HepG2 (cell line): ENCODE measurements around the gene MAGI1. TPM values are rescaled to one million over a fixed set of nuclear protein-coding genes. Genes with fewer than 3 reads are reported as not detected.
A peak's percentile ranks its signal among the peaks of the same experiment; 100 is the strongest.

Experiments used
- ERF ChIP-seq: IDR thresholded peaks from 2 replicates; pipeline ENCODE4 v1.6.1; 2018; ENCODE audit warnings: missing biosample characterization, missing genetic modification reagents
- EZH2 ChIP-seq: conservative IDR thresholded peaks from 2 replicates; pipeline ENCODE4 v1.6.1; 2012; ENCODE audit warnings: mild to moderate bottlenecking, low read depth, low read length, moderate library complexity
- GFI1 ChIP-seq: sonication (generic); formaldehyde crosslinking; IDR thresholded peaks from 2 replicates; pipeline ENCODE4 v1.5.0; 2020; ENCODE audit warnings: missing genetic modification reagents, mild to moderate bottlenecking, borderline replicate concordance
- HMGXB4 ChIP-seq, 2 experiments: sonication (generic) in 1 of 2; formaldehyde crosslinking in 1 of 2; IDR thresholded peaks; 2 replicates each; pipeline versions ENCODE4 v1.4.0 to v1.6.1; 2018 to 2020; ENCODE audit warnings: missing genetic modification reagents in 2 of 2, borderline replicate concordance in 1 of 2, low read depth in 1 of 2, mild to moderate bottlenecking in 1 of 2, missing biosample characterization in 1 of 2
- JDP2 ChIP-seq: sonication (generic); formaldehyde crosslinking; IDR thresholded peaks from 2 replicates; pipeline ENCODE4 v1.8.1; 2022; ENCODE audit warnings: missing genetic modification reagents, borderline replicate concordance
- MEIS2 ChIP-seq: sonication (generic); formaldehyde crosslinking; IDR thresholded peaks from 2 replicates; pipeline ENCODE4 v1.9.0; 2021; ENCODE audit warnings: mild to moderate bottlenecking, missing genetic modification reagents
- RBAK ChIP-seq: sonication (generic); formaldehyde crosslinking; IDR thresholded peaks from 2 replicates; pipeline ENCODE4 v1.5.1; 2020; ENCODE audit warnings: mild to moderate bottlenecking, missing genetic modification reagents
- SMAD9 ChIP-seq: sonication (generic); formaldehyde crosslinking; IDR thresholded peaks from 2 replicates; pipeline ENCODE4 v1.5.1; 2020; ENCODE audit warnings: mild to moderate bottlenecking, missing genetic modification reagents
- TAF15 ChIP-seq: fragments of 200-400 bp; formaldehyde crosslinking; IDR thresholded peaks from one replicate; pipeline ENCODE4 v1.6.1; 2018; ENCODE audit warnings: mild to moderate bottlenecking, low read depth, low read length; ENCODE audit not compliant: poor library complexity, severe bottlenecking
- ZFX ChIP-seq: sonication (generic); formaldehyde crosslinking; IDR thresholded peaks from 2 replicates; pipeline ENCODE4 v1.4.0; 2020; ENCODE audit warnings: mild to moderate bottlenecking, low read depth, missing genetic modification reagents, moderate library complexity
- ZHX2 ChIP-seq, 2 experiments: sonication (generic) in 1 of 2; formaldehyde crosslinking in 1 of 2; IDR thresholded peaks; 2 replicates each; pipeline versions ENCODE4 v1.6.1 to v1.9.0; 2014 to 2022; ENCODE audit warnings: antibody characterized with exemption in 1 of 2, borderline replicate concordance in 1 of 2, inconsistent platforms in 1 of 2, low read depth in 1 of 2, missing genetic modification reagents in 1 of 2
- ZNF18 ChIP-seq: sonication (generic); formaldehyde crosslinking; IDR thresholded peaks from 2 replicates; pipeline ENCODE4 v1.8.0; 2022; ENCODE audit warnings: mild to moderate bottlenecking, missing genetic modification reagents; ENCODE audit not compliant: insufficient replicate concordance
- ZNF224 ChIP-seq: sonication (generic); formaldehyde crosslinking; IDR thresholded peaks from 2 replicates; pipeline ENCODE4 v1.5.0; 2020; ENCODE audit warnings: mild to moderate bottlenecking, missing genetic modification reagents
- ZNF275 ChIP-seq: sonication (generic); formaldehyde crosslinking; IDR thresholded peaks from 2 replicates; pipeline ENCODE4 v1.8.0; 2022; ENCODE audit warnings: missing genetic modification reagents, mild to moderate bottlenecking, inconsistent platforms, borderline replicate concordance
- ZNF501 ChIP-seq: sonication (generic); formaldehyde crosslinking; IDR thresholded peaks from 2 replicates; pipeline ENCODE4 v1.5.1; 2020; ENCODE audit warnings: mild to moderate bottlenecking, moderate library complexity, missing genetic modification reagents
- ZNF513 ChIP-seq: sonication (generic); formaldehyde crosslinking; conservative IDR thresholded peaks from 2 replicates; pipeline ENCODE4 v1.5.0; 2020; ENCODE audit warnings: missing genetic modification reagents
- ZNF883 ChIP-seq: sonication (generic); formaldehyde crosslinking; IDR thresholded peaks from 2 replicates; pipeline ENCODE4 v1.5.1; 2020; ENCODE audit warnings: mild to moderate bottlenecking, missing genetic modification reagents; ENCODE audit errors: not compliant biosample characterization
- polyA plus RNA-seq, 8 experiments: library from polyadenylated mRNA; depleted of rRNA in 3 of 8; stranded (reverse) in 7 of 8; unstranded in 1 of 8; fragments of >200 nt; fragmentation: Illumina TruSeq in 4 of 8; extraction: Trizol in 4 of 8; gene quantifications; 2 replicates each; pipeline versions ENCODE4 v1.2.1 to v1.2.3, GENCODE V29; 2011 to 2016; ENCODE audit warnings: low read depth in 4 of 8, missing spikeins in 1 of 8, mixed read lengths in 1 of 8; ENCODE audit not compliant: insufficient read depth in 1 of 8
- total RNA-seq, 5 experiments: library from RNA; depleted of rRNA; stranded (reverse); fragments of >200 nt; fragmentation: Illumina TruSeq; extraction: Trizol; gene quantifications; 2 replicates each; pipeline ENCODE4 v1.2.3, GENCODE V29; 2016; ENCODE audit warnings: low read depth in 1 of 5

Gene MAGI1
- total and polyA plus RNA-seq, 2 of the 13 experiments (the other 11 are each of a cell fraction or from before 2014, with no cell fraction given) = 22.2 to 26.0 TPM

- TF ChIP-seq ZHX2 (IDR thresholded peaks at IDR 0.05; ENCODE audit: low read depth) = no peak
- TF ChIP-seq ZHX2 (CRISPR knock-in tag; IDR thresholded peaks at IDR 0.05; ENCODE audit: borderline replicate concordance) = no peak
- no peak for TF ChIP-seq JDP2 (CRISPR knock-in tag)
- TF ChIP-seq ZFX (CRISPR knock-in tag) = no peak
- TF ChIP-seq ZNF501 (CRISPR knock-in tag) = no peak
- no peak for TF ChIP-seq ZNF18 (CRISPR knock-in tag)
- no peak for TF ChIP-seq ERF (CRISPR knock-in tag)
- TF ChIP-seq EZH2 = no peak
- TF ChIP-seq TAF15 = no peak
- TF ChIP-seq RBAK (CRISPR knock-in tag) = no peak
- no peak for TF ChIP-seq ZNF275 (CRISPR knock-in tag)
- TF ChIP-seq MEIS2 (CRISPR knock-in tag) = no peak
- no peak for TF ChIP-seq ZNF883 (CRISPR knock-in tag)
- no peak for TF ChIP-seq ZNF513
- TF ChIP-seq GFI1 = peak; percentile 93
- TF ChIP-seq SMAD9 (CRISPR knock-in tag) = no peak
- TF ChIP-seq ZNF224 (CRISPR knock-in tag) = no peak
- TF ChIP-seq HMGXB4 (CRISPR knock-in tag; IDR thresholded peaks at IDR 0.05; ENCODE audit: borderline replicate concordance in 1 of 2, low read depth in 1 of 2) = 0 out of 4 replicates have a peak, but pooled peaks of 1 of the 2 experiments have one; percentile 36
These were observed 110.6 kb downstream of the MAGI1 start (continued) for GRCh38 chr3:65928110-65928509.
